Measurements from ENCODE around the gene RCOR3.
A peak's percentile ranks its signal among the peaks of the same experiment; 100 is the strongest.
"Not testable (repeated sequence)": the region's sequence is repeated elsewhere in the genome, so short reads cannot be mapped to it uniquely, and the experiment has no call there.

RCOR3 gene

DNA sequence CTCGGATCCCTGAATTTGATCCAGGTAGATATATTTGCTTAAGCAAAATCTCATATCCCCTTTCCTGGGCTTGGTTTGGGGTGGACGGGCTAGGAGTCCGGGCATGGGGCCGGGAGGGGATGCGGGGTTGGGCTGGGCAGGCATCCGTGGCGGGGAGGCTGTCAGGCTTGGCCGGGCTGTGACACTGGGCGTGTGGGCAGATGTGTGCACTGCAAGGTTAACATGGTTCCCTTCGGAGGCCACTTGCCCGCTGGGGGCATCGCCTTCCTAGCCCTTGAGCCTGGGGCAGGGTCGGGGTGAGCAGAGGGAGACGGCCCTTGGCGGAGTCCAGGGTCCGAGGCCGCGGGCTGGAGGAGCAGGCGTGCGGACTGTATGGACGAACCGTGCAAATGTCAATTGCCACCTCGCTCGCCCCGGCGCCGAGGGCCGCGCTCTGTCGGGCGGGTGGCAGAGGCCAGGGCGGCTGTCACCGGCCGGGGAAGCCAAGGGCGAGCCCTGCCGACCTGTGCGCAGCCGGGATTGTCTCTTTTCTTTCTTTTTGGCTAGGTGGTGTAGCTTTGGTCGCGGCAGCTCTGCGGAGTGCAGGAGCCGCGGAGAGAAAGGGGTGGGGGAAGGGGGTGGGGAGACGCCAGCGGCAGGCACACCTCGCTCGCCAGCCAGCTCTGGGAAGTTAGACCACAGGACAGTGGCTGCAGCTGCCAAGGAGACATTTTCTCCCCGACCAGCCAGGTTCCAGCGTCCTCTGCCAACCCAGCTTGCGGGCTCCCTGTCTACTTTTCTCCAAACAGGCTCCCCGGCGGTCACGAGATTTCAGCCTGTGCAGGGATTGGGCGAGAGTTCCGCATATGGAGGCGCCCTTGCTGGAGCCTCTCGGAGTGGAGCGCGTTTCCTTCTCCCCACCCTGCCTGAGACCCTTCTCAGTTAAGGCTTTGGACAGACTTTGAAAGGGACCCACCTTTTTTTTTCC lies 1.3 kb downstream of the RCOR3 start:
- DNase-seq: peak; percentile 34 to 65 (median 51)

DNA sequence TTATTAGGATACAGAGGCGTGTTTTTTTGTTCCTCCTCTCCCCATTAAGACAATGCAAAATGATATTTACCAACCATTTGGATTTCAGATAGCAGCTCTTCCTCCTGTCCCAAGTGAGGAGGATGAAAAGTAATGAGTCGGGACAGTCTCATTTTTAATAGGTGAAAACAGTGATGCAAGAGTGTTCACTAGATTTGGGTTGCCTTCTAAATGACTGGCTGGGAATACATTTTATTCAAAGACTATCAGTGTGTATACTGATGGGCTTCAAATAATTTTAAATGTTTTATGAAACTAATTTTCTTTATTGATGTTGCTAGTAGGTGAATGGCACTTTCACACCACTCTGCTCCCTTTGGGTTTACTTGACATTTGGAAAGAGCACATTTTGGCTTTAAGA lies 2.1 kb downstream of the RCOR3 start:
- no peak for DNase-seq

DNA sequence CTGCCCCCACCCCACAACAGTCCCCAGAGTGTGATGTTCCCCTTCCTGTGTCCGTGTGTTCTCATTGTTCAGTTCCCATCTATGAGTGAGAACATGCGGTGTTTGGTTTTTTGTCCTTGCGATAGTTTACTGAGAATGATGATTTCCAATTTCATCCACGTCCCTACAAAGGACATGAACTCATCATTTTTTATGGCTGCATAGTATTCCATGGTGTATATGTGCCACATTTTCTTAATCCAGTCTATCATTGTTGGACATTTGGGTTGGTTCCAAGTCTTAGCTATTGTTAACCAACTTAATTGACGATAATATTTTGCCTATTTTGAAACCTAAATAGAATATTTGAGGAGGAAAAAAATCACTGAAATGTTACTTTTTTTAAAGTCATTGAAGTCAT lies 3.9 kb downstream of the RCOR3 start:
- not testable (repeated sequence) for DNase-seq

DNA sequence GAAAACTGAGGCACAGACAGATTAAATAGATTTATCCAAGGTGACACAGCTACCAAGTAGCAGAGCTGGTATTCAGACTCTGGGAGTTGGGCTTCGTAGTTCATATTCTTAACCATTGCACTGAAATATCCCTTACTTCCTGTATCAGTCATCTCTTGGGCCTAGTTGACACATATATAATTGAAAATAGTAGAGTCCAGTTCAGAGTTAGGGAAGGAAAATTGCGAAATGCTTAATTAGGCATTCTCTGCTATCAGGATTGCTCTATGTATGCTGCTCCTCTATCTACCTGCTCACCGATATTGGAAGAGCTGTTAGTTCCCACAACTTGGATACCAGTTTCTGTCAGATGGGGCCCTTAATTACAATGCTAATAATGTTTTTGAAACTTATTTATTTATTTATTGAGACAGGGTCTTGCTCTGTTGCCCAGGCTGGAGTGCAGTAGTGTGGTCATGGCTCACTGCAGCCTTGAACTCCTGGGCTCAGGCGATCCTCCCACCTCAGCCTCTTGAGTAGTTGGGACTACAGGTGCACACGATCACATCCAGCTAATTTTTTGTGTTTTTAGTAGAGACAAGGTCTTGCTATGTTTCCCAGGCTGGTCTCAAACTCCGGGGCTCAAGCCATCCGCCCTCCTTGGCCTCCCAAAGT lies 8.2 kb downstream of the RCOR3 start:
- DNase-seq: no peak

DNA sequence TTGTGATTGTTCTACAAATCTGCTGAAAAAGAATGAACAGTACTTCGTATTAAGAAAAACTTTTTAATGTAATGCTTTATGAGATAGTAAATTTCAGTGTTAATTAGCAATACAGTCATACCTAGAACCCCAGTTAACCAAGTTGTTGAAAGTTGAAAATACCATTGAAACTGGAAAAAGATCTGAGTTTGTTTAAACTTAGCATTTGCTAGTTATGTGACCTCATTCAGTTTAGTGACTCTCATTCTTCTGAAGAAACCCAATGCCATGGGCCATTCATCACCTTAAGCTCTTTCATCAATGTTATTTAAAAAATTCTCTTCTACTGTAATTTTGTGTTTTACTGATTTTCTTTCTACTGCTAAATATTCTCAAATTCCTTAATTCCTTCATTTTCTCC lies 20.2 kb downstream of the RCOR3 start:
- no peak for DNase-seq

DNA sequence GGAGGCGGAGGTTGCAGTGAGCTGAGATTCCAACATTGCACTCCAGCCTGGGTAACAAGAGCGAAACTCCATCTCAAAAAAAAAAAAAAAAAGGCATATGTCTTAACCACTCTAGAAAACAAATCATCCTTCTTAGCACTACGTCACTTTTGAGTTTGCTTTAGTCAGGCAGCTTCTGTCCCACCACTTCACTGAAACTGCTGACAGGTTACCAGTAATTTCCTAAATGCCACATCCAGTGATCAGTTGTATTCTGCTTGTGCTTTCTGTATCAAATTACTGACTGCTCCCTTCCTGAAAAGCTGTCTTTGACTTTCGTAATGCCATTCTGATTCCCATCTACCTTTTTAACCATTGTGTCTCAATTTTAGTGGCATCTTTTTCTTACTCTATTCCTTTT lies 21.7 kb downstream of the RCOR3 start:
- peak in 1 of 5 donors; percentile 60 for DNase-seq

DNA sequence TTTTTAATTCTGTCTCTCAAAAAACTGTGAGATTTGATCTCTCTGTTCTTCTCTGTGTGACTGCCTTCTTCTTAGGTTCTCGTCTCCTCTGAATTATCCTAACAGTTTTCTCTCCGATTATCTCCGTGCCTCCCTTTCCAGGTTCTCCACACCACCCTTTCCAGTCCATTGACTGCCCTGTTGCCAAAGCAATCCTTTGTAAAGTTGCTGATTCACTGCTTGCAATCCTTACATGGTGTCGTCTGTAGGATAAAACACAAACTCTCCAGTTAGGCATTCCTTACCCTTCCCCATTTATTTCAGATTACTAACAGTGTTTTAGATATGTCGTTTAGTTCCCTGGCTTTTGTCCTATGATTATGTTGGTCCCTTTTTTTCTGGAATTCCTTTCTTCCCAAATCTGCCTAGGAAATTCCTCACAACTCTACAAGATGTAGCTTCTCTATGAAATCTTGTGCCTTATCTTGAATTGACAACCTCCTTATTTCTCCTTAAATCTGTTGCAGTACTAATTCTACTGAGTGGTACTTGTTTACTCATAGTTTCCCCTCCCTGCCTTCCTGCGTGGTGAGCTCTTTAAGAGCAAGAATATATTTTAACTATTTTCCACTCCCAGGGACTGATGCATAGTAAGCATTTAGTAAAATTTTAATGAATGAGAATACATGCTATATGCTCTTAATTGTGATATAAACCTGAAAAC lies 22.3 kb downstream of the RCOR3 start:
- no peak for DNase-seq

DNA sequence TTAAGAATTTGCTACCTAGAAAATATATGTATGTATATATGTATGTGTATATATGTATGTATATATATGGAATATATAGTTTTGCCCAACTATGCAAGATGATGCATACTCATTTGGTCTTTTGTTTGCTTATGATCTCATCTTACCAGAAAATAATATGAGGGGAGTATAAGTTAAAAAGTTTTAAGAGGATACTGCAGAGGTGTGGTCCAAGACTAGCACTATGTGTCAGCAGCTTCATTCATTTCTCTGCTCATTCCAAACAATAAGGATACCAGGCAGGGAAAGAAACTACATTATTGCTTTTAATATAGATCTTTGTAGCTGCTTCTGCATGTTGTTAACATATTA lies 22.8 kb downstream of the RCOR3 start:
- DNase-seq: no peak

DNA sequence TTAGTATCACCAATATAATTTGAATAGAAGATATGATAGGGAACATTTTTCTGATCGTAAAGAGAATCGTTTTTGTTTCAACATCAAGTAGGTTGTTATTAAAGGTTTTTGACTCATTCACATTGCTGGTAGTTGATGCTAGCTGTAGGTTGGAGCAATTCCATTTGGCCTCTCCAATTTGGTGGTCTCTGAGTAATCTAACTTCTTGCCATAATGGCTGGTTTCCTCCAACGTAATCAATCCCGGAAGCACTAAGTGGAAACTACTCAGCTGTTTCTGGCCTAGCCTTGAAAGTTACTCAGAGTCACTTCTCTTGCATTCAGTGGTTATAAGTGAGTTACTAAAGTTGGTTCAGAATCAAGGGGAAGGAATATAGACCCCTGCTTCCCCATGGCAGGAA lies 26.0 kb downstream of the RCOR3 start:
- DNase-seq: no peak

DNA sequence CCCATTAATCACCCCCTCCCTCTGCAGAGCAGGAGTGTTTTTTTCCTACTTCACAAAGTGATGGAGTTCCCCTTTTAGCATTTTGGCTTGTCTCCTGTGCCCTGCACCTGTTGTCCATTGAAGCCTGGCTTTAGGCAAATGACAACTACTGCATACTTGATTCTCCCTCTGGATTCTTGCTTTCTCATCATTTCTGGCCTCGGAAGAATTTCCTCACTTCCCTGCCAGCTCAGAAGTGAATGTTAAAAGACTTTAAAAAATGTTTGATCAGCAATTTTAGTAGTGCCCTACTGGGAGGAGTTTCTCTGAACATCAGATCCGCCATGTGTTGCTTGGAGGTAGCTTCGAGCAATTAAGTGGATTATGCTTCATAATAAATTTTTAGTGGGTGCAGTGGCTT lies 28.1 kb downstream of the RCOR3 start:
- DNase-seq: no peak

DNA sequence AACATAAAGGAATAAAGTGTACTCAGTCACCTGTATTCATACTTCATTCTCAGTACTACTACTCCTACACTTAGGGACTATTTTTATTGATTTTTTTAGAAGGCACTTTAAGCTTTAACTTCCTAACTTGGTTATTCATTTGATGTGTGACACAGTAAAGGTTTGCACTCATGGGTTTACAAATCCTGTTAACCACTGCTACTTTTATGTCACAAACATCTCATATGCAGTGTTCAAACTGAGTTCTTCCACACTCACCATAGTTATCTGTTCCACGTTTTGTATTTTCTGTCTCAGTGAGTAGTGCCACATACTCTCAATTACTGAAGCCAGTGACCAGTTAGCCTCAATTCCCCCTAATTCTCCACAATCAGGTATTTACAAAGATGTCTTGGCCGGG lies 33.2 kb downstream of the RCOR3 start:
- no peak for DNase-seq

DNA sequence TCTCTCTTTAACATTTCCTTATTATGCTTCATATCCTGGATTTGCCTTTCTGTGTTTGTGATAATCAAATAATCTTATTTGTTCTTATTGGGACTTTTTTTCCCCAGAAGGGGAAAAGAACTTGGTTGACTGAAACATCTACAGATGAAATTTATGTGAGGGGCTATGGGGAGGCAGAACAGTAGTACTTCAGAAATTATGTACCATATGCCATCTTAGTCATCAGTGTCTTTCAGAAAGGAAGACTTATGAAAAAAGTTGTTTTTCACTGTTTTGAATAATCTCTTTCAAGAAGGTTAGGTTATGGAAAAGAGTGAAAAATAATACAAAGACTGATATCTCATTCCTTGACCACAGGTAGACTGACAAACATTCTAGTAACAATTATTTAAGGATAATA lies 37.2 kb downstream of the RCOR3 start:
- DNase-seq: no peak

DNA sequence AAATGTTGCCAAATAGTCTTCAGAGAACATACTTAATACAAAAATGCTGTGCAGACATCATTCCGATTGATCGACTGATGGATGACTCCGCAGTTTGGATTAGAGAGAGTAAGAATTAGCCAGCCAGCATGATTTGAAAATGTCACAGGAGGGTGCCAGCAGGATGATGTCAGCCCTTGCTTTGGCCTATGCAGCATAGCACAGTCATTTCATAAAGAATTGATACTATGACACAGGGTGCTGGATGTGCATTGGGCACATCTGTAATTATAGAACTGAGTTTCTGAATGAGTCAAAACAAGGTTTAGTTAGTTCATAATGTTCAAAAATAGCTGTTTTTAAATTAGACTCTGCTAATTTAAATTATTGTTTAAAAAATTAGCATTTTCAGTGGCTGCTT lies 45.9 kb downstream of the RCOR3 start:
- DNase-seq: peak in 1 of 5 donors; percentile 71

DNA sequence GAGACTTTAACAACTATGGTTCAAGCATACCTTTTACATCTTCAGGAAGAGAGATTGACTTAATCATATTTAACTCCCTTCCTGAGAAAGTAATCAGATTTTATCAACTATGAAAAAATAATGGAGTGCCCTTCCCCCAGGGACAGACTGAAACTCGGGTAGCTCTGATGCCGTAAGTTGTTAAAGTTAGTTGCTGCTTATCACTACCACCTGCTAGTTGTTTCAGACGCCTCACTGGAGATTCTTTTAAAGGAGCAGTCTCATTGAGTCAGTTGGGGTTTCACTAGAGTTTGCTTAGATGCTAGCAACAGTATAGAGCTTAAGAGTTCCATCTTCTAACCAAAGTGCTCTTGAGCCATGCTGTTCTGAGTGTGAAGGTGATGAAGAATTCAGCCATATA lies 50.5 kb downstream of the RCOR3 start:
- no peak for DNase-seq

DNA sequence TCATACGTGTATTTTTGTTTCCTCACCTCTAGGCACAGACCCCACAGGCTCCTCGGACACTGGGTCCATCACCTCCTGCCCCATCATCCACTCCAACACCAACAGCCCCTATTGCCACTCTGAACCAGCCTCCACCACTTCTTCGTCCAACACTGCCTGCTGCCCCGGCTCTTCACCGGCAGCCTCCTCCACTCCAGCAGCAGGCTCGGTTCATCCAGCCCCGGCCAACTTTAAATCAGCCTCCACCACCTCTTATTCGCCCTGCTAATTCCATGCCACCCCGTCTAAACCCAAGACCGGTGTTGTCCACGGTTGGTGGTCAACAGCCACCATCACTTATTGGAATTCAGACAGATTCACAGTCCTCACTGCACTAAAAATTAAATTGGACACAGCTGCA lies 54.2 kb downstream of the RCOR3 start:
- DNase-seq: no peak

DNA sequence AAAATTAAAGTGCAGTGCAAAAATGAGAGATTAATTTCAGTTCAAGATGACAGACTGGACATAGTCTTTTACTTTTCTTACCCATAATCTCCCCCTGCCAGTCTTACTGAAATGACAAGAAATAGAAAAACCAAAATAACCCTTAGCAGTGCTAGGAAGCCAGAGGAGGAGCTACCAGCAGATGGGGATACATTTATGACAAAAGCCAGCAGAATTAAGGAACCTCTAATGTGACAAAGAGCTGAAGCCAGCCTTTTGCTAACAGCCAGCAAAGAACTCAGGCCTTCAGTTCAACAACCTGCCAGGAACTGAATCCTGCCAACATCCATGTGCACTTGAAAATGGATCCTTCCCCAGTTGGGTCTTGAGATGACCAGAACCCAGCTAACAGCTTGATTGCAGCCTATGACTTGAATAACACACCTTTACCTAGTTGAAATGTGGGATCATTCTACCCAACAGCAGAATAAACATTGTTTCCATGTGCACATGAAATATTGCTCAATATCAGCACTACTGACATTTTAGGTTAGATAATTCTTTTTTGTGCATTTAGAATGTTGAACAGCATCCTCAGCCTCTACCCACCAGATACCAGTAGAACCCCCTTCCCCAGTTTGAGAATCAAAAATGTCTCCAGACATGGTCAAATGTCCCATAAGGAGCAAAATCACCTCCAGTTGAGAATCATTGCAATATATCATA lies 59.6 kb downstream of the RCOR3 start:
- no peak for DNase-seq

DNA sequence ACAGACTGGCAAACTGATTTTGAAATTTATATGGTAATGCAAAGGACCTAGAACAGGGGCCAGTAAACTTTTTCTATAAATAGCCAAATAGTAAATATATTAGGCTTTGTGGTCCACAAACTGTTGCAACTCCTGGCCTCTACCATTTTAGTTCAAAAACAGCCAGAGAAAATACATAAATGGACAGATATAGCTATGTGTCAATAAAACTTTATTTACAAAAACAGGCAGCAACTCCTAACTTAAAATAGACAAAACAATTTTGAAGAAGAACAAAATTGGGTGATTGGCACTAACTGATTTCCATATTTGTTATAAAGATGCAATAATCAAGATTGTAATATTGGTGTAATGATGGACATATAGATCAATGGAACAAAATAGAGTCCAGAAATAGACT lies 60.7 kb downstream of the RCOR3 start:
- no peak for DNase-seq

DNA sequence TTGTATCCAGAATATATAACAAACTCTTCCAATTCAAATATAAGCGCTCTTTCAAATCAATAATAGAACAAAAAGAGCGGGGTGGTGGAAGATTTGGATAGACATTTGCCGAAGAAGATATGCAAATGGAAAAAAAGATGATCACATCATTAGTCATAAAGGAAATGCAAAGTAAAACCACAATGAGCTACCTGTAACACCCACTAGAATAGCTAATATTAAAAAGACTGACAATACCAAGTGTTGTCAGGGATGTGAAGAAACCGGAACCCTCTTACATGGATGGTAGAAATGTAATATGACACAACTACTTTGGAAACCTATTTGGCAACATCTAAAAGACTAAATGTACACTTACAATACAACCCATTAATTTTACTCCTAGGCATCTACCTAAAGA lies 61.8 kb downstream of the RCOR3 start:
- peak in 1 of 5 donors; percentile 36 for DNase-seq

DNA sequence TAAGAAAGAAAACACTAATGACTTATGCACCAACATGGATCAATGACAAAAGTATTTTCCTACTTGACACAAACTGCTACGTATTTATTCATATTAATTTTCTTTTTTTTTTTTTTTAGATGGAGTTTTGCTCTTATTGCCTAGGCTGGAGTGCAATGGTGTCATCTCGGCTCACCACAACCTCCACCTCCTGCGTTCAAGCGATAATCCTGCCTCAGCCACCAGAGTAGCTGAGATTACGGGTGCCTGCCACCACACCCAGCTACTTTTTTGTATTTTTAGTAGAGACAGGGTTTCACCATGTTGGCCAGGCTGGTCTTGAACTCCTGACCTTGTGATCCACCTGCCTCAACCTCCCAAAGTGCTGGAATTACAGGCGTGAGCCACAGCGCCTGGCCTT lies 62.5 kb downstream of the RCOR3 start:
- DNase-seq: not testable (repeated sequence)

DNA sequence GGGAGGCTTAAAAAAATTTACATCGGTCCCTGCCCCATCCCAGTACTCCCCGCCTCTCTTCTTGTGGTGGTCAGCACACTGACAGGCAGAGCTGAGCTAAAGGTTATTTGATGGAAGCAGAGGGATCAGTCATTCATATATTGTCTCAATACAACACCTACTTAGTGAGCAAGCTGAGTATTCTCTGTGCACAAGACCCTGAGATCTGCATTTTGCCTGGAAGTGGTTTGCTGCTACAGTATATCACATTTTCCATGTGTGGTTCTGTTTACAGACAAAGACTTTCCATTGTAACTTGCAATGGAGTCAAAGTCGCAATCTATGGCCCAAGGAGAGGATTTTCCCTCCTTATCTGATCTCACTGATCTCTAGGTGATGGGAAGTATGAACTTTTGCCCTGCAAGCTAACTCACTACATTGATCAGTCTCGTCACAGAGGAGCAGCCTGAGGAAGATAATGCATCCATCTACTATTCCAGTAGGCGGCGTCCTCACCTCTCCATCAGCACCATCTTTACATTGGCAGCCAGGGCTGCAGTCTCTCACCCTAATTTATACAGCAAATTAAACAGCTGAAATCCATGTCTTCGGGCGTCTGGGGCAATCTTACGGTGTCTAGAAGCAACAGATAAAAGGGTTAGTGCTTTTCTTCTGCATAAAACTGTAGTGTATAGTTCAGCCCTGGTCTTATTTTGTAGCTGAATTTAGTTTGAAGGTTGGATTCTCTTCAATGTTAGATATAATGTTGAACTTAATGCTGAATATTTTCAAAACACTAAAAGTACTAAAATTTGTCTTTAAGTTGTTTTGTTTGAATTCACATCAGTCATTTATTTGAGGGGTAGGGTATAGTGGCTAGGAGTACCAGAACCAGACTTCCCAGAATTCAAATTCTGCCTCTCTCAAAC lies 64.2 kb downstream of the RCOR3 start:
- DNase-seq: peak in 4 of 5 donors; percentile 45 to 78 (median 48)

DNA sequence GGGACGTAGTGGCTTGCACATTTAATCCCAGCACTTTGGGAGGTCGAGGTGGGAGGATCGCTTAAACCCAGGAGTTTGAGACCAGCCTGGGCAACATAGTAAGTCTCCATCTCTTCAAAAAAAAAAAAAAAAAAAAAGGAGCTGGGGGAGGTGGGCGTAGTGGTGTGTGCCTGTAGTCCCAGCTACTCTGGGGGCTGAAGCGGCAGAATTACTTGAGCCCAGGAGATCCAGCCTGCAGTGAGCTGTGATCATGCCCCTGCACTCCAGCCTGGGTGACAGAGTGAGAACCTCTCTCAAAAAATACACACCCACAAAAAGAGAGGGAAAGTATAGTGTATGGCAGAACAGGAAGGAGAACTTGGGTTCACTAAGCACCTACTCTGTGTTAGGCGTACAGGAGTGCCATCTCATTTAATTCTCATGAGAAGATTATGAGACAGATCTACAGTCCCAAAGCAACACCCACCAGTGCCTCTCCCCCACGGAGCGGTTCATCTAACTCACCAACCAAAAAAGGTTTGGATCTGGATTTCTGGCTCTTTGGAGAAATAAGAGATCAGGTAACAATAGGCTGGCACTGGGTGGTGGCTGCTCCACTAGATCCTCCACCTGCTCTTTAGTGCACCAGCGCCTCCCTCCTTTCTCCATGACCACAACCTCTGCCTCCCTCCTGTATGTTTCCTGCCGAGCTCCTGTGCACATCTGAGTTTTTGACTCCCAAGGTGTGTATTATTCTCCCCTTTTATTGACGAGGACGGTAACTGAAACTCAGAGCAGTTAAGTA lies 66.0 kb downstream of the RCOR3 start:
- no peak for DNase-seq

Data from T-helper 1 cell (primary cell).